ENCODE measurements around the gene GHR. TPM values are rescaled to one million over a fixed set of nuclear protein-coding genes. Genes with fewer than 3 reads are reported as not detected.

Gene GHR
- total RNA-seq, 1 experiment from 2014 or later = 0.05 TPM

DNA sequence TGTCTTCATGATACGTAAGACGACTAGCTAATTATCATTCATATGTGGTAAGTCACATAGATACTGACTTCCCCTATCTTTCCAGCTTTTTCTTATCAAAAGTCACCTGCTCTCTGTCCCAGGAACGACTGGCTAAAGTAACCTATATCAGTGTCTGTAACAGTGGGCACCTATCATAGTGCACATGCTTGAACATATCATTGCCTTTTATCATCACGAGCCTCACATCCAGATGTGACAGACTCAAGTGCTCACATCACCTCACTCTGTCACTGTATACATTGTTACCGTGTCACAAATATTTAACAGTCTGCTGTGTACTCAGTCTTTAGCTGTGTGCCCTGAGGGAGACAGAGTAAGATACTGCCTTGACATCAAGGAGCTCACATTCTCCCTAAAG lies 208.0 kb downstream of the GHR start:
- DNase-seq (ENCODE audit: low read depth, low spot score) (no peak), ATAC-seq (no peak)
- Histone ChIP-seq H3K36me3 (ENCODE audit: control insufficient read depth, insufficient read depth, low read length) (no peaks in the 10 kb centered on the region), H3K27ac (ENCODE audit: low read length) (no peak overlapping the region), H3K27me3 (ENCODE audit: control insufficient read depth, insufficient read depth, low read length) (no peaks in the 10 kb centered on the region), H3K4me1 (ENCODE audit: control insufficient read depth, insufficient read depth, low read length) (no peaks in the 10 kb centered on the region), H3K9me3 (ENCODE audit: control insufficient read depth, insufficient read depth, low read depth, low read length) (no peaks in the 10 kb centered on the region), H3K4me3 (ENCODE audit: low read depth in 2 of 2, low read length in 2 of 2) (no peak overlapping the region)
- ChIA-PET CTCF (no interaction called here), POLR2A (no interaction called here)
- no TSS peak for BruUV-seq (replicated peaks)
- TF ChIP-seq, protein P1, sequence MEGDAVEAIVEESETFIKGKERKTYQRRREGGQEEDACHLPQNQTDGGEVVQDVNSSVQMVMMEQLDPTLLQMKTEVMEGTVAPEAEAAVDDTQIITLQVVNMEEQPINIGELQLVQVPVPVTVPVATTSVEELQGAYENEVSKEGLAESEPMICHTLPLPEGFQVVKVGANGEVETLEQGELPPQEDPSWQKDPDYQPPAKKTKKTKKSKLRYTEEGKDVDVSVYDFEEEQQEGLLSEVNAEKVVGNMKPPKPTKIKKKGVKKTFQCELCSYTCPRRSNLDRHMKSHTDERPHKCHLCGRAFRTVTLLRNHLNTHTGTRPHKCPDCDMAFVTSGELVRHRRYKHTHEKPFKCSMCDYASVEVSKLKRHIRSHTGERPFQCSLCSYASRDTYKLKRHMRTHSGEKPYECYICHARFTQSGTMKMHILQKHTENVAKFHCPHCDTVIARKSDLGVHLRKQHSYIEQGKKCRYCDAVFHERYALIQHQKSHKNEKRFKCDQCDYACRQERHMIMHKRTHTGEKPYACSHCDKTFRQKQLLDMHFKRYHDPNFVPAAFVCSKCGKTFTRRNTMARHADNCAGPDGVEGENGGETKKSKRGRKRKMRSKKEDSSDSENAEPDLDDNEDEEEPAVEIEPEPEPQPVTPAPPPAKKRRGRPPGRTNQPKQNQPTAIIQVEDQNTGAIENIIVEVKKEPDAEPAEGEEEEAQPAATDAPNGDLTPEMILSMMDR (IDR thresholded peaks at IDR 0.05) = no peak
- TF ChIP-seq POLR2AphosphoS5 (IDR thresholded peaks at IDR 0.05; ENCODE audit: low read depth, low read length) (no peak), TCF7L2 (IDR thresholded peaks at IDR 0.05; ENCODE audit: low read depth, low read length) (no peak), SIN3A (IDR thresholded peaks at IDR 0.05; ENCODE audit: borderline replicate concordance, insufficient read depth, low read depth, low read length) (no peak)
- TF ChIP-seq, protein P2, sequence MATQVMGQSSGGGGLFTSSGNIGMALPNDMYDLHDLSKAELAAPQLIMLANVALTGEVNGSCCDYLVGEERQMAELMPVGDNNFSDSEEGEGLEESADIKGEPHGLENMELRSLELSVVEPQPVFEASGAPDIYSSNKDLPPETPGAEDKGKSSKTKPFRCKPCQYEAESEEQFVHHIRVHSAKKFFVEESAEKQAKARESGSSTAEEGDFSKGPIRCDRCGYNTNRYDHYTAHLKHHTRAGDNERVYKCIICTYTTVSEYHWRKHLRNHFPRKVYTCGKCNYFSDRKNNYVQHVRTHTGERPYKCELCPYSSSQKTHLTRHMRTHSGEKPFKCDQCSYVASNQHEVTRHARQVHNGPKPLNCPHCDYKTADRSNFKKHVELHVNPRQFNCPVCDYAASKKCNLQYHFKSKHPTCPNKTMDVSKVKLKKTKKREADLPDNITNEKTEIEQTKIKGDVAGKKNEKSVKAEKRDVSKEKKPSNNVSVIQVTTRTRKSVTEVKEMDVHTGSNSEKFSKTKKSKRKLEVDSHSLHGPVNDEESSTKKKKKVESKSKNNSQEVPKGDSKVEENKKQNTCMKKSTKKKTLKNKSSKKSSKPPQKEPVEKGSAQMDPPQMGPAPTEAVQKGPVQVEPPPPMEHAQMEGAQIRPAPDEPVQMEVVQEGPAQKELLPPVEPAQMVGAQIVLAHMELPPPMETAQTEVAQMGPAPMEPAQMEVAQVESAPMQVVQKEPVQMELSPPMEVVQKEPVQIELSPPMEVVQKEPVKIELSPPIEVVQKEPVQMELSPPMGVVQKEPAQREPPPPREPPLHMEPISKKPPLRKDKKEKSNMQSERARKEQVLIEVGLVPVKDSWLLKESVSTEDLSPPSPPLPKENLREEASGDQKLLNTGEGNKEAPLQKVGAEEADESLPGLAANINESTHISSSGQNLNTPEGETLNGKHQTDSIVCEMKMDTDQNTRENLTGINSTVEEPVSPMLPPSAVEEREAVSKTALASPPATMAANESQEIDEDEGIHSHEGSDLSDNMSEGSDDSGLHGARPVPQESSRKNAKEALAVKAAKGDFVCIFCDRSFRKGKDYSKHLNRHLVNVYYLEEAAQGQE (IDR thresholded peaks at IDR 0.05; ENCODE audit: insufficient read depth in 1 of 2, low read depth in 2 of 2, low read length in 1 of 2) = no peak
- intact Hi-C loops (cut with micrococcal nuclease; ENCODE audit: unreplicated experiment) (no loop called here), in situ Hi-C loops (cut with HindIII; ENCODE audit: low pct_unique_long_range_greater_than_20kb, low sequenced_read_pairs) (no loop called here)

DNA sequence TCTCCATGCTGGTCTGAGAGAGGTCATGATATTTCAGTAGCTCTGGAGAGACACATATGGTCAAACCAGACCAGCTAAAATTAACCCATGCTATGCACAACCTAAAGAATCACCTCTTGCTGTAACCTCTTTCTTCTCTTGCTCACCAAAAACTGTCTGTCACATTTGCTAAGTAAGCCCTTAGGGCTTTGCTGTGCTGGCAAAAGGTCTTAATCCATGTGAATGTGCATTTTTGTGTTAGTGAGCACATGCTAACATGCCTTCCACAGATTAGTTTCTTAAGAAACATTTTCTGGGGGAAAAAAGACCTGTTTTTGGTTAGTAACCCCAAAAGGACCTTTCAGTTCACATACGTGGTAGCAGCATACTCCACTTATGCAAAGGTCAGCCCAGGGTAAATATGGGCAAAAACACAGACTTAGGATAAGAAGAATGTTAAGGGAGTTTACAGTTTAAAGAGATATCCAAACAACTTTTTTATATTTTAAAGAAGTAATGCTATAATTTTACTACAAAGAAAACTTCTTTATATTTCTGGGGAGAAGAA lies 209.2 kb downstream of the GHR start:
- in situ Hi-C loops (cut with HindIII; ENCODE audit: low pct_unique_long_range_greater_than_20kb, low sequenced_read_pairs) (no loop called here), intact Hi-C loops (cut with micrococcal nuclease; ENCODE audit: unreplicated experiment) (no loop called here)
- ATAC-seq = no peak
- no peak overlapping the region for H3K27ac ChIP-seq (ENCODE audit: low read length)
- TF ChIP-seq, protein P2 (IDR thresholded peaks at IDR 0.05; ENCODE audit: insufficient read depth in 1 of 2, low read depth in 2 of 2, low read length in 1 of 2) = no peak
- no peak for TF ChIP-seq SIN3A (IDR thresholded peaks at IDR 0.05; ENCODE audit: borderline replicate concordance, insufficient read depth, low read depth, low read length)
- no peak for TF ChIP-seq POLR2AphosphoS5 (IDR thresholded peaks at IDR 0.05; ENCODE audit: low read depth, low read length)
- no peak for TF ChIP-seq TCF7L2 (IDR thresholded peaks at IDR 0.05; ENCODE audit: low read depth, low read length)
- TF ChIP-seq, protein P1 (IDR thresholded peaks at IDR 0.05) = no peak
- no peaks in the 10 kb centered on the region for H3K4me1 ChIP-seq (ENCODE audit: control insufficient read depth, insufficient read depth, low read length)
- H3K9me3 ChIP-seq (ENCODE audit: control insufficient read depth, insufficient read depth, low read depth, low read length) = no peaks in the 10 kb centered on the region
- POLR2A ChIA-PET = no interaction called here
- BruUV-seq (replicated peaks) = no TSS peak
- no peak overlapping the region for H3K4me3 ChIP-seq (ENCODE audit: low read depth in 2 of 2, low read length in 2 of 2)
- CTCF ChIA-PET = no interaction called here
- H3K27me3 ChIP-seq (ENCODE audit: control insufficient read depth, insufficient read depth, low read length) = no peaks in the 10 kb centered on the region
- no peaks in the 10 kb centered on the region for H3K36me3 ChIP-seq (ENCODE audit: control insufficient read depth, insufficient read depth, low read length)
- no peak for DNase-seq (ENCODE audit: low read depth, low spot score)

Measured in Panc1 (cell line).